IPS-18a (cell line): Measurements from ENCODE around the gene POLR2H.

Experiments
- H3K27ac ChIP-seq: one replicate; pipeline ENCODE4 v1.5.1; 2013; ENCODE audit warnings: low read length
- H3K27me3 ChIP-seq: one replicate; pipeline ENCODE4 v1.6.1; 2013; ENCODE audit warnings: mild to moderate bottlenecking, low read length; ENCODE audit not compliant: control insufficient read depth, insufficient read depth
- H3K36me3 ChIP-seq: one replicate; pipeline ENCODE4 v1.6.1; 2013; ENCODE audit warnings: low read depth, low read length; ENCODE audit not compliant: control insufficient read depth
- H3K4me1 ChIP-seq: one replicate; pipeline ENCODE4 v1.6.1; 2013; ENCODE audit warnings: low read depth, low read length; ENCODE audit not compliant: control insufficient read depth
- H3K4me3 ChIP-seq: one replicate; pipeline ENCODE4 v1.5.1; 2013; ENCODE audit warnings: low read length
- H3K9ac ChIP-seq: one replicate; pipeline ENCODE4 v1.6.1; 2013; ENCODE audit warnings: mild to moderate bottlenecking, low read length, moderate library complexity
- H3K9me3 ChIP-seq: one replicate; pipeline ENCODE4 v1.6.1; 2013; ENCODE audit warnings: low read depth, low read length; ENCODE audit not compliant: control insufficient read depth

Gene POLR2H

DNA sequence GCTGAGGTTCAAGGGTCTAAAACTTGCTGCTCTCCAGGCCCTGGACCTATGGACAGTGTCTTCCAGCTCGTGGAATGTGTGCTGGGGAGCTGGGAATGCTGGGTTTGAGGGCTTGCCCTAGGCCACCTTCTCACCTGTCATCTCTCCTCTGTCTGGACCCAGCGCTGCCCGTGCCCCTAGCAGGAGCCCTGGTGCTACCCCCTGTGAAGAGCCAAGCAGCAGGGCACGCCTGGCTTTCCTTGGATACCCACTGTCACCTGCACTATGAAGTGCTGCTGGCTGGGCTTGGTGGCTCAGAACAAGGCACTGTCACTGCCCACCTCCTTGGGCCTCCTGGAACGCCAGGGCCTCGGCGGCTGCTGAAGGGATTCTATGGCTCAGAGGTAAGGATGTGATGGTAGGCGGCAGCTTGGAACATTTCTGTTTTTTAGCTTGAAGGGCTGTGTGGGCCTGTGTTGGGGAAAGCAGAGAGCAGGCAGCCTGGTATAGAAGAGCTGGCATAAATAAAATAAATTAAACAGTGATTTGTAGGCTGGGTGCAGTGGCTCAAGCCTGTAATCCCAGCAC is 23.4 kb downstream of the POLR2H start:
- no peak overlapping the region for H3K27ac ChIP-seq
- peaks cover 29% of the 10 kb centered on the region for H3K27me3 ChIP-seq
- no peak overlapping the region for H3K9ac ChIP-seq
- no peaks in the 10 kb centered on the region for H3K36me3 ChIP-seq
- H3K9me3 ChIP-seq: no peaks in the 10 kb centered on the region
- no peak overlapping the region for H3K4me3 ChIP-seq
- no peaks in the 10 kb centered on the region for H3K4me1 ChIP-seq

DNA sequence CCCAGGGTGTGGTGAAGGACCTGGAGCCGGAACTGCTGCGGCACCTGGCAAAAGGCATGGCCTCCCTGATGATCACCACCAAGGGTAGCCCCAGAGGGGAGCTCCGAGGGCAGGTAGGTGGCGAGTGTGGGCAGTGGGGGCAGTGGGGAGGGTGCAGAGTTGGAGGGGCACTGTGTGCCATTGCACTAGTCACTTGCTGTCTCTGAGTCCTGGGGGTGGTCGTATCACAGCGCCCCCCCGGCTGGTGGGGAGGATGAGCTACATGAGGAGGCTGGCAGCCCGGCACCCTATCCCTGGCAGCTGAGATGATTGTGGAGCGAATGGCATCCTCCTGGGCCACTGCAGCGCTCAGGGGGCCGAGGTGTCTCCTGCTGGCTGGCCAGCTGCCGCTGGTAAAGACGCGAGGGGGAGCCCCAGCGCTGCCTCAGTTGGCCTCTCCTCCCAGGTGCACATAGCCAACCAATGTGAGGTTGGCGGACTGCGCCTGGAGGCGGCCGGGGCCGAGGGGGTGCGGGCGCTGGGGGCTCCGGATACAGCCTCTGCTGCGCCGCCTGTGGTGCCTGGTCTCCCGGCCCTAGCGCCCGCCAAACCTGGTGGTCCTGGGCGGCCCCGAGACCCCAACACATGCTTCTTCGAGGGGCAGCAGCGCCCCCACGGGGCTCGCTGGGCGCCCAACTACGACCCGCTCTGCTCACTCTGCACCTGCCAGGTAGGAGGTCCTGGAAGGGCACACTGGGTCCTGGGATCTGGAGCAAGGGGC is 24.7 kb downstream of the POLR2H start:
- no peaks in the 10 kb centered on the region for H3K36me3 ChIP-seq
- H3K4me1 ChIP-seq: no peaks in the 10 kb centered on the region
- no peak overlapping the region for H3K4me3 ChIP-seq
- no peak overlapping the region for H3K9ac ChIP-seq
- H3K27me3 ChIP-seq: peaks cover 20% of the 10 kb centered on the region
- H3K9me3 ChIP-seq: no peaks in the 10 kb centered on the region
- no peak overlapping the region for H3K27ac ChIP-seq

DNA sequence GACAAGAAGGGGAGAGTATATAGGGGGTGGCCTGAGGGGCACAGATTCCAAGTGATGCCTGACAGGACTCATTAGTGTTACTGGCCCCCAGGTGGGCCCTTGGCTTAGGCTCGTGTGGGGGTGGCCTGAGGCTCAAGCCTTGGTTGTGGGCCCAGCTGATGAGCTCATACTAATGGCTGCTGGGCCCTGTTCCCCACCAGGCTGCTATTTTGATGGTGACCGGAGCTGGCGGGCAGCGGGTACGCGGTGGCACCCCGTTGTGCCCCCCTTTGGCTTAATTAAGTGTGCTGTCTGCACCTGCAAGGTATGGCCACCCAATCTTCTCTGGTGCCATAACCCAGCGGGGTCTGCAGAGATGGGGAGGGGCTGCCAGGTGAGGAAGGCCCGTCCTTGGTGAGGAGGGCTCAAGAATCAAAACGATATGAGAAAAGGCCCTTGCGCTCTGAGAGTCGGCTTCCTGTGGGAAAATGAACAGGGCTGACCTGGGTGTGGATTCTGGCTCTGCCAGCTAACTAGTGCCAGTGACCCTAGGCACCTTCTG is 25.7 kb downstream of the POLR2H start:
- Histone ChIP-seq H3K27ac (no peak overlapping the region), H3K4me3 (no peak overlapping the region), H3K27me3 (peaks cover 10% of the 10 kb centered on the region), H3K9me3 (no peaks in the 10 kb centered on the region), H3K4me1 (no peaks in the 10 kb centered on the region), H3K9ac (no peak overlapping the region), H3K36me3 (no peaks in the 10 kb centered on the region)

DNA sequence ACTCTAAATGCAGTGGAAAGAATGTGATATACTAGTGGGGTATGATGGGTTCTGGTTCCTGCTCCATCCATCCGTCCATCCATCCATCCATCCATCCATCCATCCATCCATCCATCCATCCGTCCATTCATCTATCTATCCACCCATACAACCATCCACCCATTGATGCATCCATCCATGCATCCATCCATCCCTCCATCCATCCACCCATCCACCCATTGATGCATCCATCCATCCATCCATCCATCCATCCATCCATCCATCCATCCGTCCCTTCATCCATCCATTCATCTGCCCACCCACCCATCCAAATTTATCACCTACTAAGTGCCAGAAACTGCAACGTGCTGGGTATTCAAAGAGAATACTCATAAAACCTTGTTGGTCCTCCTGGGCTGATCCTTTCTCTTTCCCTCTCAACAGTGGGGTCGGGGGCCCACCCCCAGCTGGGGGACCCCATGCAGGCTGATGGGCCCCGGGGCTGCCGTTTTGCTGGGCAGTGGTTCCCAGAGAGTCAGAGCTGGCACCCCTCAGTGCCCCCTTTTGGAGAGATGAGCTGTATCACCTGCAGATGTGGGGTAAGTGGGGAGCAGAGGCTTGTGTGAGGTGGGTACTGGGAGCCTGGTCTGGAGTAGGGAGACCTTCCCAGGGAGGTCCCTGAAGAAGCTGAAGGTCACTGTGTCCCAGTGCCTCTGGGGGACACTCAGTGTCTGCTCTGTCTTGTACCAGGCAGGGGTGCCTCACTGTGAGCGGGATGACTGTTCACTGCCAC is 26.8 kb downstream of the POLR2H start:
- no peak overlapping the region for H3K4me3 ChIP-seq
- no peak overlapping the region for H3K27ac ChIP-seq
- H3K9me3 ChIP-seq: no peaks in the 10 kb centered on the region
- H3K4me1 ChIP-seq: no peaks in the 10 kb centered on the region
- no peak overlapping the region for H3K9ac ChIP-seq
- H3K36me3 ChIP-seq: no peaks in the 10 kb centered on the region
- H3K27me3 ChIP-seq: no peaks in the 10 kb centered on the region

DNA sequence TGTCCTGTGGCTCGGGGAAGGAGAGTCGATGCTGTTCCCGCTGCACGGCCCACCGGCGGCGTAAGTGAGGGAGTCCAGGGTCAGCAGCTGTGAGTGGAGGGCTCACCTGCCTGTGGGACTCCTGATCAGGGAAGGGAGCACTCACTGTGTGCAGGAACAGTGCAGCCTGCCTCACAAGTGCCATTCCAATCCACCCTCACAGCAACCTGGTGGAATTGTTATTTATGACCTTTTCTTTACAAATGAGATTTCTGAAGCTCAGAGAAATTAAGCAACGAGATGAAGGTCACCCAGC is 27.4 kb downstream of the POLR2H start:
- H3K27me3 ChIP-seq: no peaks in the 10 kb centered on the region
- no peak overlapping the region for H3K4me3 ChIP-seq
- H3K9me3 ChIP-seq: no peaks in the 10 kb centered on the region
- no peaks in the 10 kb centered on the region for H3K4me1 ChIP-seq
- H3K9ac ChIP-seq: no peak overlapping the region
- H3K36me3 ChIP-seq: no peaks in the 10 kb centered on the region
- no peak overlapping the region for H3K27ac ChIP-seq

DNA sequence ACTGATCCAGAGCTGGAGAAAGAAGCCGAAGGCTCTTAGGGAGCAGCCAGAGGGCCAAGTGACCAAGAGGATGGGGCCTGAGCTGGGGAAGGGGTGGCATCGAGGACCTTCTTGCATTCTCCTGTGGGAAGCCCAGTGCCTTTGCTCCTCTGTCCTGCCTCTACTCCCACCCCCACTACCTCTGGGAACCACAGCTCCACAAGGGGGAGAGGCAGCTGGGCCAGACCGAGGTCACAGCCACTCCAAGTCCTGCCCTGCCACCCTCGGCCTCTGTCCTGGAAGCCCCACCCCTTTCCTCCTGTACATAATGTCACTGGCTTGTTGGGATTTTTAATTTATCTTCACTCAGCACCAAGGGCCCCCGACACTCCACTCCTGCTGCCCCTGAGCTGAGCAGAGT is 27.9 kb downstream of the POLR2H start:
- H3K27ac ChIP-seq: no peak overlapping the region
- no peak overlapping the region for H3K4me3 ChIP-seq
- no peaks in the 10 kb centered on the region for H3K27me3 ChIP-seq
- no peaks in the 10 kb centered on the region for H3K4me1 ChIP-seq
- no peaks in the 10 kb centered on the region for H3K36me3 ChIP-seq
- no peak overlapping the region for H3K9ac ChIP-seq
- no peaks in the 10 kb centered on the region for H3K9me3 ChIP-seq

DNA sequence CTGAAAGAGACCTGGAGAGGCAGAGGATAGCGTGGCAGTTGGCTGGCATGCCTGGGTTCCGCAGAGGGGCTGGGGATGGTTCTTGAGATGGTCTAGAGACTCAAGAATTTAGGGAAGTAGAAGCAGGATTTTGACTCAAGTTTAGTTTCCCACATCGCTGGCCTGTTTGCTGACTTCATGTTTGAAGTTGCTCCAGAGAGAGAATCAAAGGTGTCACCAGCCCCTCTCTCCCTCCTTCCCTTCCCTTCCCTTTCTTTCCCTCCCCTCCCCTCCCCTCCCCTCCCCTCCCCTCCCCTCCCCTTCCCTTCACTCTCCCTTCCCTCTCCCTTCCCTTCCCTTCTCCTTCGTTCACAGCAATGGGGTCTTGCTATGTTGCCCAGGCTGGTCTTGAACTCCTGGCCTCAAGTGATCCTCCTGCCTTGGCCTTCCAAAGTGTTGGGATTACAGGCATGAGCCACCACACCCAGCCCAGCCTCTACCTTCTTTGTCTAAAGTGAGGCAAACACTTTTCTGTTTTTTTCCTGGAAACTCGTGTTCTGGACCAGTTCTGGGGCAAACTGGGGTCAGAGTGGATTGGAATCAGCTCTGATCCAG is 28.5 kb downstream of the POLR2H start:
- H3K9me3 ChIP-seq: no peaks in the 10 kb centered on the region
- H3K27me3 ChIP-seq: no peaks in the 10 kb centered on the region

DNA sequence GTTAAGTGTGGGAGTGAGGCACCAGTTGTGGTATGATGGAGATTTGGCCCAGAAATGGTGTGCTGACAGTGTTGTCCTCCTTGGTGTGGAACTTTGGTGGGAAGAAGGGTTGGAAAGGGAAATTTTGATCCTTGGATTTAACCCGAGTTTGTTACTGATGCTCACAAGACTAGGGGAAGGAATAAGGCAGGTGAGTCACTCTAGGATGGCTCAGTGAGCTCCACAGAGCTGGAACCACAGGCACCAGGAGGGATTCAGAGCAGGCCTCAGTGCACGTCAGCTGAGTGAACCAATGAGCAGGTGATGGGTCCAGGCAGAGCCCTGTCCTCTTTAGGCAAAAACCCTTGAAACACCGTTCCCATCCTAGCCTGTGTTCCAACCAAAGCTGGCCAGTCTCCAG is 29.8 kb downstream of the POLR2H start:
- no peak overlapping the region for H3K9ac ChIP-seq

More for the DNA sequence above, 28.5 kb downstream of the POLR2H start:
- Histone ChIP-seq H3K4me1 (no peaks in the 10 kb centered on the region), H3K4me3 (no peak overlapping the region), H3K36me3 (no peaks in the 10 kb centered on the region), H3K27ac (no peak overlapping the region), H3K9ac (no peak overlapping the region)

DNA sequence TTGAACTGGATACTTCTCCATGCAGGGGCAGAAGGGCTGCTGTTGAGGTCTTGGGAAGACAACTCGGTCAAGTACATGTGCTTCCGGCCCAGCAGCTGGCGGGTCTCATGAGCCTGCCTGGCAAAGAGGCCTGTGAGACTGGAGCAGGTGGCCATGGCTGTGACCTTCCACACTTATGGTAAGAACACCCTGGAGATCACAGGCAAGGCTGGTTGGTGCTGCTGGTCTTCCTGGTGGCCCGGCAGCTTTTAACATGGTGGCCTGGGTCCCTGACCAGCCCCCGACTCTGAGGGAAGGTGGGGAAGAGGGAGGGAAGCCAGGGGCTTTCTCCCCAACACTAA is 33.8 kb downstream of the POLR2H start:
- no peaks in the 10 kb centered on the region for H3K27me3 ChIP-seq
- H3K9ac ChIP-seq: no peak overlapping the region

More for the DNA sequence above, 29.8 kb downstream of the POLR2H start:
- Histone ChIP-seq H3K27ac (no peak overlapping the region), H3K27me3 (no peaks in the 10 kb centered on the region), H3K9me3 (no peaks in the 10 kb centered on the region), H3K4me3 (no peak overlapping the region), H3K36me3 (no peaks in the 10 kb centered on the region), H3K4me1 (no peaks in the 10 kb centered on the region)

DNA sequence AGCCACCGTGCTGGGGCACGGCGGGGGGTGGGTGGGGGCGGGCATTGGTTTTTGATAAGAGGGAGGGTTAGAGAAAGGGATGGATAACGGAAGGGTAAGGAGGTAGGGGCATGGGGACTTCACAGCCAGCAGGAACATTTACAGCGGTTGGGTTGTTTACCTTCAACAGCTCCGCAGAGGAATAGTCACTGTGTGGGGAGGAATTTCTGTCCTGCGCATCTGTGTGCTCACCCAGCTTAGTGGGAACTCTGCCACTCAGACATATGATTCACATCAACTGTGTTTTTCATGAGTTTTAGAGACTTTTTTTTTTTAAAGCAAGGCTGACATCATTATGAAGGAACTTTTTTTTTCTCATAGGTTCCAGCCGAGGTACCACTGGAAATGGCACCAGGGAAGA is 37.9 kb downstream of the POLR2H start:
- peaks cover 9% of the 10 kb centered on the region for H3K4me1 ChIP-seq
- peak overlapping the region; percentile 46 for H3K4me3 ChIP-seq
- no peaks in the 10 kb centered on the region for H3K27me3 ChIP-seq
- H3K36me3 ChIP-seq: no peaks in the 10 kb centered on the region
- H3K9ac ChIP-seq: no peak overlapping the region
- no peak overlapping the region for H3K27ac ChIP-seq
- no peaks in the 10 kb centered on the region for H3K9me3 ChIP-seq

More for the DNA sequence above, 33.8 kb downstream of the POLR2H start:
- Histone ChIP-seq H3K4me1 (peaks cover 9% of the 10 kb centered on the region), H3K27ac (no peak overlapping the region), H3K4me3 (no peak overlapping the region), H3K9me3 (no peaks in the 10 kb centered on the region), H3K36me3 (no peaks in the 10 kb centered on the region)

DNA sequence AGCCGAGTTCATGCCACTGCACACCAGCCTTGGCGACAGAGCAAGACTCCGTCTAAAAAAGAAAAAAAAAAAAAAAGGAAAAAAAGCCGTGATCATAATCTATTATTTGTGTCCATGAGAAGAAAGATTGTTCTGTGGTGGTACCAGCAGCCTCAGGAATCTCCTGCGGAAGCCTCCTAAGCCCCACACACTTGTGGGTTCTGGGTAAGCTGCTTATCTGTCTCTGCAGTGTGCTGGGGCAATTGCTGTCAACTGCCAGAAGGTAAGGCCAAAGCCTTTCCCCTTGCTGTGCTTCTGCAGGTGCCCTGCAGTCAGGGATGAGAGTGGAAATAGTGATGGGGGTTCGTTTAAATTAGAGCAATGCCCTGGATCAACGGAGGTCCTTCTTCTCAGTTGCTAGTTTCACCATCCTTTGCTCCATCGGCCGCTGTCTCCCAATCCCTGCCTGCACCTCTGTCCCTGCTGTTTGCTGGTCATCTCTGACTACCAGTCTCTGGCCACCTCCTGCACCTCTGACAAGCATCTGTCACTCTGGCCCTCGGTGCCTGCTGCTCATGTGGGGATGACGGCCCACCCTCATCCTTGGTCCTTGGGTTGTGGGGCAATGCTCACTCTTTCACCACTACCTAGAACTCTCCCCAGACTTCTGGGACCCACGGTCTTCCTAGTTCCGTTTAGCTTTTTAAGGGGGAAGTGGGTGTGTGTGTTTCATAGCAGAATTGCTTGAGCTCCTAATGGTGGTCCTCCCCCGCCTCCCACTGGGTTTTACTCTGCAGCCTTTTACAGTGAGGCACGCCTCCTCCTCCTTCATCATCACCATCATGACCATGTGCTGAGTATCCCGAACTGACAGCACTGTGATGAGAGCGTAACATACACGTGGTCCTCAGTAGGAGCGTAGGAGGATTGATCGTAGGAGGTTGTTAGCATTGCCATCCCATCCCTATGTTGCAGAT is 43.8 kb downstream of the POLR2H start:
- no peak overlapping the region for H3K27ac ChIP-seq
- no peaks in the 10 kb centered on the region for H3K4me1 ChIP-seq
- H3K36me3 ChIP-seq: no peaks in the 10 kb centered on the region
- H3K9me3 ChIP-seq: no peaks in the 10 kb centered on the region
- no peaks in the 10 kb centered on the region for H3K27me3 ChIP-seq
- no peak overlapping the region for H3K4me3 ChIP-seq
- no peak overlapping the region for H3K9ac ChIP-seq
